ENCODE measurements around the gene CPNE5.
A peak's percentile ranks its signal among the peaks of the same experiment; 100 is the strongest.

Gene CPNE5

DNA sequence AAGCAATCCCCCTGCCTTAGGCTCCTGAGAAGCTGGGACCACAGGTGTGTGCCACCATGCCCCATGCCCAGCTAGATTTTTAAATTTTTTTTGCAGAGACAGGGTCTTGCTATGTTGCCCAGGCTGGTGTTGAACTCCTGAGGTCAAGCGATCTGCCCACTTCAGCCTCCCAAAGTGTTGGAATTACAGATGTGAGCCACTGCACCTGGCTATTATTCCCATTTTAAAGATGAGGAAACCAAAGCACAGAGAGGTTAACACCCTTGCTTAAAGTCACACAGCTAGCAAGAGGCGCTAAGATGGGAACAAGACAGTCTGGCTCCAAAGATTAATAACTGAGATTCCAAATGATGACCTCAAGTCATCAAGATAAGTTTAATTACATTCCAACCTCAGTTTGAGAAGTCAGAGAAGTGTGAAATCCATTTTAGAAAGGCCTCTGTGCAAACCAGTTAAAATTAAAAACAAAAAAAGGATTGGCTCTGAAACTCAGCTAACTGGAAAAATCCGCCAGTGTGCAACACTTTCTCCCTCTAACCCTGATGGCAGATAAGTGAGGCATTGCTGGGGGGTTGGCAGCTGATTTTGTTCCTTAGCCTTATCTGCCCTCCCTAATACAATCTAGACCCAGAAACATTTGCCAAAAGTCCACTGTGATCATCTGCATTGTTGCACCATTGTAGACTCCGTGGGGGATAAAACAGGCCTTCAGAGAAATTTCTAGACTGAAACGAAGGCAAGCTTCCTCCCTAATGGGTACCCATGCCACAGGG lies 55.5 kb downstream of the CPNE5 start:
- H3K9me3 Mint-ChIP-seq, result no peaks in the 10 kb centered on the region
- H3K27me3 Mint-ChIP-seq, result peaks cover 5% of the 10 kb centered on the region
- H3K27ac Mint-ChIP-seq, result no peak overlapping the region
- no peaks in the 10 kb centered on the region for H3K36me3 Mint-ChIP-seq (ENCODE audit: low read depth)
- peaks cover 15% of the 10 kb centered on the region for H3K4me1 Mint-ChIP-seq (ENCODE audit: low read depth)
- no peak overlapping the region for H3K4me3 Mint-ChIP-seq

DNA sequence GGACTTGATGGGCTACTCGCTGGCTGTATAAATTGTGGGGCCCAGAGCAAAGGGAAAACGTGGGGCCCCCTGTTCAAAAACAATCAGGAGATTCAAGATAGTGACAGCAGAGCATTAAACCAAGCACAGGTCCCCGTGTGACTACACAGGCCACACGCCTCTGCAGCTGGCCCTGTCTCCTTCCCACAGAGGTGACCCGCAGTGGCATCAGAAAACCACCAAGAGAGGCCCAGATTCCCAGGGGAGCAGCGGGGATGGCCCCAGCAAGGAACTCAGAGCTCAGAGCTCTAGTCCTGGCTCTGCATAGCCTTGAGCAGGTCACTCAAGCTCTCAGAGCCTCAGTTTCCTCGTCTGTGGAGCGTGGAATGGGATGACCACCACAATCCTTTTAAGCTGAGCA lies 57.6 kb downstream of the CPNE5 start:
- peaks cover 11% of the 10 kb centered on the region for H3K4me1 Mint-ChIP-seq (ENCODE audit: low read depth)
- no peaks in the 10 kb centered on the region for H3K9me3 Mint-ChIP-seq
- no peaks in the 10 kb centered on the region for H3K27me3 Mint-ChIP-seq
- H3K27ac Mint-ChIP-seq, result no peak overlapping the region
- no peak overlapping the region for H3K4me3 Mint-ChIP-seq
- no peaks in the 10 kb centered on the region for H3K36me3 Mint-ChIP-seq (ENCODE audit: low read depth)

DNA sequence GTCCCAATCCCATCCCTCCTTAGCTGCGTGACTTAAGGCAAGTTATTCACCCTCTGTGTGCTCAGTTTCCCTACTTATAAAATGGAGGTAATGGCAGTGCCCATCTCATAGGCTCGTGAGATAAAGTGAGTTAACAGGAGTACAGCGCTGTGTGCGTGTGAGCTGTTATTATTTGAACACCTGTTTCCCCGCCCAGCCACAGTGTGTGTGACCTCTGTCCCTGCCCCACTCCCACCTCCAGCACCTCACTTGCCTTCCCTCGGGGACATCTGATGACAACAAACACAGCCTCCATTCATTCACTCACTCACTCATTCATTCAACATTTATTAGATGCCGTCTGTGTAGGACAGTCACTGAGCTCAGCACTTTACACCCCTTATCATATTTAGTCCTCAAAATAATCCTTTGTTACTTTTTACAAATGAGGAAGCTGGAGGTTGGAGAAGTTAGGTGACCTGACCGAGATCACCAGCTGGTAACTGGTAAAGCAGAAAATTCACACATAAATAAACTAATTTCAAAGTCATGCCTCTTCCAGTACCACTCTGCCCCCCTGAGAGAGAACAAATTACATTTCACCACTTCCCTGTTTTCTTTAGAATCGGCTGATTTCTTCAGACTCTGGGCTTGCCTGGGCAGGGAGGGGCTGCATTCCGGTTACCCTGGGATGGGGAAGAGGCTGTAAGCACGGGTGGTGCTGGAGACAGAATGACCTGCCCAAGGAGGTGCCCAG lies 58.6 kb downstream of the CPNE5 start:
- Mint-ChIP-seq H3K27ac (no peak overlapping the region), H3K4me1 (ENCODE audit: low read depth) (peaks cover 11% of the 10 kb centered on the region), H3K4me3 (no peak overlapping the region), H3K27me3 (no peaks in the 10 kb centered on the region), H3K9me3 (no peaks in the 10 kb centered on the region), H3K36me3 (ENCODE audit: low read depth) (no peaks in the 10 kb centered on the region)

DNA sequence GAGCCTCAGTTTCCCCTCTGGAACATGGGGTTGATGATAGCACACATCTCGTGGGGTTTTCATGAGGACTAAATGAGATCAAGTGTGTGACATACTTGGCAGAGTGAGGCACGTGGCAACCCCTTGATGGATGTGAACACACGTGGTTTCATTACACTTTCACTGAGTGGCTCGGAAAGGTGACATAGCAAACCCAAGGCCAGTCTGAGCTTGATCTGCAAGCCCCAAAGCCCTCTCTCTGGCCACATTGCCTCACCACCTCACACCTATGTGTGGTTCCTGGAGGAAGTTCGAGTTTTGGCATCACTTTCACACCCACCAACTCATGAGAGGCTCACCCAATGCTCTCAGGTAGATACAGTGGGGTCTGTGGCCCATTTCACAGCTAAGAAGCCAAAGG lies 60.0 kb downstream of the CPNE5 start:
- H3K27me3 Mint-ChIP-seq, result no peaks in the 10 kb centered on the region
- no peaks in the 10 kb centered on the region for H3K36me3 Mint-ChIP-seq (ENCODE audit: low read depth)
- no peak overlapping the region for H3K4me3 Mint-ChIP-seq
- H3K4me1 Mint-ChIP-seq (ENCODE audit: low read depth), result peaks cover 11% of the 10 kb centered on the region
- no peaks in the 10 kb centered on the region for H3K9me3 Mint-ChIP-seq
- no peak overlapping the region for H3K27ac Mint-ChIP-seq

DNA sequence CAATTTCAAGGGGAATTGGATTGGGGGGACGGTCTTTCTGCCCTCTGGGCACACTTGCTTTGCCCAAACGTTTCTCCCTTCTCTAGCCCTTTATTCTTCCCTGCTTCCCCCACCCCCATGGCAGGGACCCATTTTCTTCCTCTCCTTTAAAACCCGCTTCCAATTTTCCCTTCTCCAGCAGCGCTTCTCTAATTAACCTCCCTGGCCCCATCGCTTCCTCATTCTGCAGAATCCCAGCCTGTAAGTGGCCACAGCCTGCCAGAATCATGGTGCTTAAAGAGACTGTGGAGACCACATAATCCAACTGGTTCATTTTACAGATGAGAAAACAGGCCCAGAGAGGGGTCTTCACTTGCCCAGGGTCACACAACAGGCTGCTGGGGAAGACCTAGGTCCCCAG lies 61.4 kb downstream of the CPNE5 start:
- no peak overlapping the region for H3K4me3 Mint-ChIP-seq
- H3K9me3 Mint-ChIP-seq, result no peaks in the 10 kb centered on the region
- H3K27ac Mint-ChIP-seq, result no peak overlapping the region
- no peaks in the 10 kb centered on the region for H3K27me3 Mint-ChIP-seq
- no peaks in the 10 kb centered on the region for H3K36me3 Mint-ChIP-seq (ENCODE audit: low read depth)
- H3K4me1 Mint-ChIP-seq (ENCODE audit: low read depth), result peaks cover 10% of the 10 kb centered on the region

DNA sequence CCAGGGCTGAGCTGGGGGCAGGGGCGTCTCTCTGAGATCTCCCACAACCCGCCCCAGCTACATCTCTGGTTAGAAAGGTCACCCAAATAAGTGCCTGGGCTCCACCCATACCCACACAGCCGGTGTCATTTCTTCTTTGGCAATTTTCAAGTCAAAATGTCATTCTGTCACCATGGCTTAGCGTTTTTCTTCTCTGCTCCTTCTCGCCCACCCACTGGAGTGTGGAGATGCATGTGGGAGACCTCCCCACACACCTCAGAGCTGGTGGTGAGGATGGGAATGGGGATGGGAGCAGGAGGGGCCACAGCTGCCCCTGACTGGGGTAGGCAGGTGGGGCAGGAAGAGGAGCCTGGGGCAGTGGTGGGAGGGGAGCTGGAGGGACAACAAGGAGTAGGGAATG lies 63.1 kb downstream of the CPNE5 start:
- H3K36me3 Mint-ChIP-seq (ENCODE audit: low read depth), result no peaks in the 10 kb centered on the region
- H3K9me3 Mint-ChIP-seq, result no peaks in the 10 kb centered on the region
- no peak overlapping the region for H3K27ac Mint-ChIP-seq
- no peaks in the 10 kb centered on the region for H3K27me3 Mint-ChIP-seq
- no peak overlapping the region for H3K4me3 Mint-ChIP-seq
- H3K4me1 Mint-ChIP-seq (ENCODE audit: low read depth), result peaks cover 7% of the 10 kb centered on the region

DNA sequence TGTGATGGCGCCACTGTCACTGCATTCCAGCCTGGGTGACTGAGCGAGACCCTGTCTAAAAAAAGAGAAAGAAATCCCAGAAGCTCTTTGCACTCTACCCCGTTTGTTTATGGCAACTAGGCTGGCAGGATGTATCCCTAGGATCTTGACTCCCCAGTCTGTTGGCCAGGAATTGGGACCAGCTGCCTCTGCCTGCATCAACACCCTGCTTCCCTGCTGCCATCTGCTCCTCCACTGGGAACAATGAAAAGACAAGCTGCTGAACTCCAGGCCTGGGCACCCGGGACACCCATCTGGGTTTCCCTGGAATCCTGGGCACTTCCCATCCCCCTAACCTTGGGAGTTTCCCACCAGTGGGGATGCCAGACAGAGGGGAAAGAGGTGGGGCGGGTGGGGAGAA lies 64.9 kb downstream of the CPNE5 start:
- no peak overlapping the region for H3K4me3 Mint-ChIP-seq
- H3K27ac Mint-ChIP-seq, result no peak overlapping the region
- H3K36me3 Mint-ChIP-seq (ENCODE audit: low read depth), result no peaks in the 10 kb centered on the region
- H3K4me1 Mint-ChIP-seq (ENCODE audit: low read depth), result peaks cover 18% of the 10 kb centered on the region
- no peaks in the 10 kb centered on the region for H3K9me3 Mint-ChIP-seq
- no peaks in the 10 kb centered on the region for H3K27me3 Mint-ChIP-seq

DNA sequence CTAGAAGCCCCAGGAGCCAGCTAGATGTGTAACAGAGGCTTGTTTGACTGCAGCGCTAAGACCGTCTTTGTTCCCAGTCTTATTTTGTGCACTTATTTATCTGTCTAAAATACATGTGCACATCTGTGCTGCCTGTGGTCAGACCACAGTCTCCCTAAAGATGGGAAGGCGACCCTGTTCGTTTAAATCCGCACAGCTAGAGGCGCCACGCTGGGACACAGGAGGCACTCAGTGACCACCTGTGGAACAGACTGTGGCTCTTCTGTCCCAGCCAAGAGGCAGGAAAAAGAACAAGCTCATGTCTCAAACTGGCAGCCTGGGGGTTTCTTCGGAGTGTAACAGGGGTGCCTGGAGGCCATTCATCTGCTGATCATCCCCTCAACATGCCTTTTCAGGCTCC lies 66.8 kb downstream of the CPNE5 start:
- H3K27ac Mint-ChIP-seq, result no peak overlapping the region
- H3K4me3 Mint-ChIP-seq, result no peak overlapping the region
- no peaks in the 10 kb centered on the region for H3K27me3 Mint-ChIP-seq
- H3K9me3 Mint-ChIP-seq, result no peaks in the 10 kb centered on the region
- H3K36me3 Mint-ChIP-seq (ENCODE audit: low read depth), result no peaks in the 10 kb centered on the region
- peaks cover 32% of the 10 kb centered on the region for H3K4me1 Mint-ChIP-seq (ENCODE audit: low read depth)

DNA sequence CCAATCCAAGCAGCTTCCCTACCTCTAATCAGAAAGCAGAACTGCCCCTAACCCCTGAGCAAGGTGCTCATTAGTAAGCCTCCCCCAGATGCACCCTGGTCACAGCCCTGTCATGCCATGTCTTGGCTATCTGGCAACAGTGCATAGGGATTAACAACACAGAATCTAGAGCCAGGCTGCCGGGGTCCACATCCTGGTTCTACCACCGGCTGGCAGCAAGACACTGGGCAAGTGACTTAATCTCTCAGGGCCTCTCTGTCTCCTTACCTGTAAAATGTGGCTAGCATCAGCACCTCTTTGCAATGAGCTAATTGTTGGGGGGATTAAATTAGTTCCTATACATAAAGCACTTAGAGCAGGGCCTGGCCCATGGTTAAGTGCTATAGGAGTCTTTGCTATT lies 68.1 kb downstream of the CPNE5 start:
- H3K9me3 Mint-ChIP-seq, result no peaks in the 10 kb centered on the region
- no peaks in the 10 kb centered on the region for H3K27me3 Mint-ChIP-seq
- H3K4me3 Mint-ChIP-seq, result no peak overlapping the region
- H3K4me1 Mint-ChIP-seq (ENCODE audit: low read depth), result peaks cover 37% of the 10 kb centered on the region
- peak overlapping the region; percentile 60 for H3K27ac Mint-ChIP-seq
- H3K36me3 Mint-ChIP-seq (ENCODE audit: low read depth), result no peaks in the 10 kb centered on the region

DNA sequence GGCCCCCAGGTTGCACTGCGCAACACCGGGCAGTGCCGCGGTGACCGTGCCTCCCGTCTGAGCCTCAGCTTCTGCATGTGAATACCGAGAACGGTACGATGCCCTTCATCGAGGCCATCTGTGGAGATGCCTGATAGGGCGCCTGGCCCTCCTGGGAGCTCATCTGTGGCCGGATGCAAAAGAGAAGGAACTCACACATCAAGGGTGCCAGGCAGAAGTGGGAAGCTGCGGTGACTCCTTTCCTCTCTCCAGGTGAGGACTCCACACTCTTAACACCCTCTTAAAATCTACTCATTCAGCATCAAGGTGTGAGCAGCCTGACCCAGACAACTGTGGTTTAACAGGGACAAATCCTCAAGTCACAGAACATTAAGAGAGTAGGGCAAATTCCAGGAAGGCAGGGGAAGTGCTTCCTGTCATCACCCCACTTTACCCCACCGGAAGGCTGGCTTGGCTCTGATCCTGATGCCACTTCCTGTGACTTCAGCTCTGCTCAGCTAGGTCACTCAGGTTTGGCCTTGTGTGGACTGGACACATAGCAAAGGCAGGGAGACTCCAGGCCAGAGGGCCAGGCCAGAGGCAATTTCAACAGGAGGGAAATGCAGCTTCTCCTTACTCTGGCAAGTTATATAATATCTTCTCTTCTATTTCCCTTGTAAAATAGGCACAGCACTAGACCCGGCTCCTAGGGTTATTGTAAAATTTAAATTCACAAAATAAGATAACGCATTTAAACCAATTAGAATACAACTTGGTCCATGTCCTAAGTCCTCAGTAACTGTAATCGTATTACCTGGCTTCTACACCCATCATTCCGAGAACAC lies 69.4 kb downstream of the CPNE5 start:
- Mint-ChIP-seq H3K27ac (peak overlapping the region; percentile 60), H3K36me3 (ENCODE audit: low read depth) (no peaks in the 10 kb centered on the region), H3K4me3 (peak overlapping the region; percentile 51), H3K9me3 (no peaks in the 10 kb centered on the region), H3K27me3 (no peaks in the 10 kb centered on the region), H3K4me1 (ENCODE audit: low read depth) (peaks cover 41% of the 10 kb centered on the region)

DNA sequence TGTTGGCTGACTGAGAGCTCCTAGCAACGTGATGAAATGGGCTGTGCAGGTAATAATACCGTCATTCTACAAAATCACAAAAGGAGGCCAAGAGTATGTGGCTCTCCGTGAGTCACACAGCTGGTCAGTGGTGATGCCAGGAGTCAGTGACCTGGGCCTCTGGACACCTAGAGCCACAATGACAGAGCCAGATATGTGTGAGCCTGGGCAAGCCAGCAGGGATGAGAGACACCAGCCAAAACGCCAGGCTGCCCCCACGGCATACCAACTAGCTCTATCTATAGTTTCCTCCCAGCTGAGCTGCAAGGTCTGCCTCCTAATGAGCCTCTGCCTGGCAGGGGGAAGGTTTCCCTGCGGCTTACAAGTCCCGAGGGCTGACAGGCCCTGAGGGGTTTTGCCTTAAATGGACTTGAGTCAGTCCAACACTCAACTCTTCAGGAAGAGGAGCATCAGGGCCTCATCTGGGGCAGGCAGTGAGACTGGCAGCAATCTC lies 70.0 kb downstream of the CPNE5 start:
- peak overlapping the region; percentile 60 for H3K27ac Mint-ChIP-seq
- H3K4me3 Mint-ChIP-seq, result peak overlapping the region; percentile 51
- no peaks in the 10 kb centered on the region for H3K27me3 Mint-ChIP-seq
- H3K36me3 Mint-ChIP-seq (ENCODE audit: low read depth), result no peaks in the 10 kb centered on the region
- no peaks in the 10 kb centered on the region for H3K9me3 Mint-ChIP-seq
- peaks cover 41% of the 10 kb centered on the region for H3K4me1 Mint-ChIP-seq (ENCODE audit: low read depth)

DNA sequence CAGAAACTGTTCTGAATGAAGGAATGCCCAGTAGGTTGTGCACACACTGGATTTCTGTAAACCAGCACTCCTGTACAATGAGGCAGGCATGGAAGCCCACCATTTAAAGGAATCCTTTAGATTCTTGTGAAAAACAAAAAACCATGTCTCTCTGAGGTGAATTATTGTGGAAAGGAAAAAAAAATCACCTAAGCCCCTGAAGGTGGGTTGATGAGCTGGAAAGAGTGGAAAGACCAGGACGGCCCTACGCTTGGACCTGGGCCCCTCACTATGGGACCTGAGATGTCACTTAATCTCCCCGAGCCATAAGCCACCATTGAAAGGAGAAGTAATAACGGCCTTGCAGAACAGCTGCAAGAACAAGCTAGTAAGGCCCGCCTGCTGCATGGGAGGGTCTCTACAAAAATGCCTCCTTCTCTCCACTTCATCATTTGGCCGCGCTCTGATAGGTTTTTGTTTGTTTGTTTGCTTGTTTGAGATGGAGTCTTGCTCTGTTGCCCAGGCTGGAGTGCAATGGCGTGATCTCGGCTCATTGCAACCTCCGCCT lies 72.8 kb downstream of the CPNE5 start:
- no peaks in the 10 kb centered on the region for H3K27me3 Mint-ChIP-seq
- no peaks in the 10 kb centered on the region for H3K36me3 Mint-ChIP-seq (ENCODE audit: low read depth)
- H3K4me1 Mint-ChIP-seq (ENCODE audit: low read depth), result peaks cover 41% of the 10 kb centered on the region
- H3K27ac Mint-ChIP-seq, result no peak overlapping the region
- no peak overlapping the region for H3K4me3 Mint-ChIP-seq
- no peaks in the 10 kb centered on the region for H3K9me3 Mint-ChIP-seq

DNA sequence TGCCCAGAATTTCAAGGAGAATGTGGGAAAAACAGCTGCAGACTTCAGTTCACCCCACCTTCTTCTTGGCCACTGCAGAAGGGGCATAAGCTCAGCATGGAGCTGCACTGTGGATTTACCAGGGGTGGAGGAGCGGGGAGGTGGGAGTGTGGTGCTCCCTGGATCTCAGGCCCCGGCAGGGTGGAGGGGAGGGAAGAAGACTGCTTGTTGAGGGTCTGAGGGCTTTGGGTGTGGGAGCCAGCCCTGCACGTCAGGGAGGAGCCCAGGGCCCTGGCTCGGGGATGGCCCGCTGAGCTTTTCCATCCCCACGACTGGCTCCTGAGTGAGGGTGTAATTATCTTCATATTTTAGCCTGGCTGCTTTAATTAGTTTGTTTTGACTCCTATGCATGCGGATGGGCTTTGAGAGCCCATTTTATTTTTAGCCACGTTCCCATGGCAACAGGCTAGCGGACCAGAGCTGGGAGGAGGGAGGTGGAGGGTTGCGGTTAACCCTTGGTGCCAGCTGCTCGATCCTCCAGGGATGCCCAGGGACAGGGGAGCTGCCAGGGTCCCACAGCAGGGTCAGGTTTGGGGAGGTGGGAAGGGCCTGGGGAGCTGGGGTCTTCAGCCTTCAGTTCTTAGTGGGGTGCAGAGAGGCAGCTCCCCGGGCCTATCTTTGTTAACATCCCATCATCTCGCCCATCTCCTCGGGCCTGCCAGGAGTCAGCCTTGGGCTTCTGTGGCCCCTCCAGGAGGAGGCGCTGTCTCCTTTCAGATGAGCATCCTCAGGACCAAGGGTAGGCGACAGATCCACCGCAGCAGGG lies 73.4 kb downstream of the CPNE5 start:
- no peaks in the 10 kb centered on the region for H3K27me3 Mint-ChIP-seq
- no peaks in the 10 kb centered on the region for H3K36me3 Mint-ChIP-seq (ENCODE audit: low read depth)
- no peak overlapping the region for H3K27ac Mint-ChIP-seq
- H3K9me3 Mint-ChIP-seq, result no peaks in the 10 kb centered on the region
- H3K4me1 Mint-ChIP-seq (ENCODE audit: low read depth), result peaks cover 38% of the 10 kb centered on the region
- H3K4me3 Mint-ChIP-seq, result no peak overlapping the region

DNA sequence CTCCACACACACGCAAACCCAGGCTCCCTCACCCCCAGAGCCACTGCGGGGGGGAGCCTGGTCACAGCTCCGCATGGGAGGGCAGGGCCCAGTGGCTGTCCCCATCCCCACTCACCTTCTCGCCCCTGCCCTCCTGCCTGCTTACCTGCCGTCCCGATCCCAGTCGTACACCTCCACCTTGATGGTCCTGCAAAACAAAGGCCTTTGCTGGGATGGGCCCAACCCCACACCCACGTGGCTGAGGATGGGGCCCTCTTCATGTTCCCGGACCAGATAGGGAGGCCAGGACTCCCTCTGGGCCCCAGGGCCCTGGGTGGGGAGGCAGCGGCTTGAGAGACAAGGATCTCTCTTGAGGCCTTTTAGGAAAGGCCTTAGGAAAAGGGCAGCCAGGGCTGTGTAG lies 74.1 kb downstream of the CPNE5 start:
- H3K4me1 Mint-ChIP-seq (ENCODE audit: low read depth), result peaks cover 32% of the 10 kb centered on the region
- no peaks in the 10 kb centered on the region for H3K9me3 Mint-ChIP-seq
- H3K4me3 Mint-ChIP-seq, result no peak overlapping the region
- H3K36me3 Mint-ChIP-seq (ENCODE audit: low read depth), result no peaks in the 10 kb centered on the region
- no peaks in the 10 kb centered on the region for H3K27me3 Mint-ChIP-seq
- H3K27ac Mint-ChIP-seq, result no peak overlapping the region
